GM18517 (cell line): ENCODE measurements around the gene EHBP1L1.

Experiments used
- ATAC-seq: cut with Tn5 transposase; IDR thresholded peaks from one replicate; pipeline ENCODE4 v1.9.1; 2021; ENCODE audit warnings: mild to moderate bottlenecking, moderate library complexity; ENCODE audit not compliant: unreplicated experiment

The EHBP1L1 gene

GRCh38 chr11:65613091-65613928, 37.5 kb downstream of the EHBP1L1 start:
- no peak for ATAC-seq

DNA sequence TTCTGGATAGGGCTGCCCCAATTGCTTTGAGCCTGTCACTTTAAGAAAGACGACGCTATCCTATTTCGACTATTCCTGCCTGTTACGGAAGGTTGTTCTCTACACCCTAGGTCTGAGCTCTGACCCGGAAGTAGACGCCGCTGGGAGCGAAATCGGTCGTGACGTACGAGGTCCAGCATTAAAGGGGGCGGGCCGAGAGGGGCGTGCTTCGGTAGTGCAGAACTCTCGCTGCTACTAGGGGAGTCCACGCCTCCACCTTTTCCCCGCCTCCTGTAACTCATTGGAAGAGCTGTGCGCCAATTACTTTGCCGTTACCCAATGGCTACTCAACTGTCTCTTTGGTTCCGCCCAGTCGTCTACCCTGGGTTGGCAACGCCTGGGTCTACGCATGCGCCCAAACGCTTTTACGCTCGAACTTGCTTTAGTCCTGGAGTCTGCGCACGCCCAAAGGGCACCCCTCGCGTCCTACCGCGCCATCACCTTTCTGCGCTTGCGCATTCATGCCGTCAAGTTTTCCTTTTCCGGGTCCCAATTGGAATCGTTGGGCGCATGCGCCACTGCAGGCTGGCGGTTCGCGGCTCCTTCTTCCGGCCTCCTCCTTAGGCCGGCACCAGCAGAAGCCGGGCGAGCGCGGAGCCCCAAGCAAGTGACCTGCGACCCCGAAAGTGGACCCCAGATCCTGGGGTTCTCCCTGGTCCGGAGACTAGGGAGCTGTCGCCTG, 39.5 kb downstream of the EHBP1L1 start, which contains the start of gene PCNX3:
Gene PCNX3 (plus strand): TSS at position 548 of the 721 bp plus-strand sequence. CDS start 536 bp downstream, outside the sequence.
- ATAC-seq: peak; percentile 89

DNA sequence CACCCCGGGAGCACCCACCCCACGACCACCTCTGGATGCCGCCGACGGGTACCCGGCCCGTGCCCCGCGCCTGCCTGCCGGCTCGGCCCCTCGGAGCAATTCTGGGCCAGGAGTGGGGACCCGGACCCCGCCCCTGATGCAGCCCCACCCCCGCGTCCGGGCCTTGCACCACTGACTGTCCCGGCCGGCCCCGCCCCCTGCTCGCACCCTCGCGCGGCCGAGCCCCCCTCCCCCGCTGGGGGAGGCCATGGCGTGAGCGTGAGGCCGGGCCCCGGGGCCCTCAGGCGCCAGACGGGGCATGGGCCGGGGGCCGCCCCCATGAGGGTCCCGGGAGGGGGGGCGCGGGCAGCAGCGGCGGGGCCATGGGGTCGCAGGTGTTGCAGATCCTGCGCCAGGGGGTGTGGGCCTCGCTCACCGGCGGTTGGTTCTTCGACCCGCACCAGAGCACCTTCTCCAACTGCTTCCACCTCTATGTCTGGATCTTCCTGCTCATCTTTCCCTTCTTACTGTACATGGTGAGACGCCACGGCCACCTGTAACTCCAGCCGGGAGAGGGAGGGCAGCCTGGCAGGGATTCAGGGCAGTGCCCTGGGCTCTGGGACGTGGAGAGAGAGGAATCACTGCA, 40.2 kb downstream of the EHBP1L1 start:
- ATAC-seq: peak; percentile 1

DNA sequence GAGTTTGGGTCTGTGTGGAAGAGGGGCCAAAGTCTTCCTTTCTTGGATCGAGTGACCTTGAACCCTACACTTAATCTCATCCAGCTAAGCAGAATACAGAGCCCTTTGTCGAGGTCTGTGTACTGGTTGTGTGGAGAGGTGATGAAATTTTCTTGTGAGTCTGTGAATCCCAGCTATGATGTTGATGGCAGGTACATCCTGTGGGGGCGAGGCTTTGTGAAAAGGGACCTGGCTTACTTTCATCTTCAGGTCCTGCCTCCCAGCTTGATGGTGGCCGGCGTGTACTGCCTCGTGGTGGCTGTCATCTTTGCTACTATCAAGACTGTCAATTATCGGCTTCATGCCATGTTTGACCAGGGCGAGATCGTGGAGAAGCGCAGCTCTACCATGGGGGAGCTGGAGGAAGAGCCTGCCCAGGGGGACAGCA, 40.7 kb downstream of the EHBP1L1 start:
- ATAC-seq: no peak

GRCh38 chr11:65617136-65617850, 41.4 kb downstream of the EHBP1L1 start:
- ATAC-seq: no peak

GRCh38 chr11:65617990-65618751, 42.3 kb downstream of the EHBP1L1 start:
- ATAC-seq: no peak

DNA sequence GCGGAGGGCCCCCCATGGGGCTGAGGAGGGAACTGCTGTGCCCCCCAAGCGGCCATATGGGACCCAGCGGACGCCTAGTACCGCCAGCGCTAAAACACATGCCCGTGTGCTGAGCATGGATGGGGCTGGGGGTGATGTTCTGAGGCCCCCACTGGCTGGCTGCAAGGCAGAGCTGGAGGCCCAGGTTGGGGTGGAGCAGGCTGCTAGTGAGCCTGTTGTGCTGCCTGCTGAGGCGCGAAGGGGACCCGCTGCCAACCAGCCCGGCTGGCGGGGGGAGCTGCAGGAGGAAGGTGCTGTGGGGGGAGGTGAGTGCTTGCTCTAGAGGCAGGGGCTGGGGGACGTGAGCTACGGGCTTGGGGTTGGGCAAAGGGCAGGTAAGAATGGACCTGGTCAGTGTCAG, 42.9 kb downstream of the EHBP1L1 start:
- no peak for ATAC-seq

- no peak for ATAC-seq
Observed at GRCh38 chr11:65619281-65619928, 43.6 kb downstream of the EHBP1L1 start.

GRCh38 chr11:65620666-65621065, 44.8 kb downstream of the EHBP1L1 start:
- ATAC-seq: no peak

DNA sequence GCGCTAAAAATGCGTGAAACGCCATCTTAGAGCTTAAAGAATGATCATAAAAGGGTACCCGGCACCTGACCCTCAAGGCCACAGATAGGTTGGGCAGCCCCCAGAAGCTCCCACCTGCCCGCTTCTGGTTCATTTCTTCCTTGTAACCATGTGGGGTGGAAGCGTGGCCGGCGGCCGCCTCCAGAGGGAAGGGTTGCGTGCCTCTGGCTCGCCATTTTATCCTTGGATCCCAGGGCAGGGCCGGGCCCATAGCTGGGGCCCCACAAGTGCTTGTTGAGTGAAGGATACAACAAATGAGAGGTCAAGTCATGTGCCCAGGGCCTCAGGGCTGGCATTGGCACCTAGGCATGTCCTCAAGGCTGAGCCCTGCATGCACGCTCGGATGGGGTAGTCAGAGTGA, 45.6 kb downstream of the EHBP1L1 start:
- no peak for ATAC-seq

DNA sequence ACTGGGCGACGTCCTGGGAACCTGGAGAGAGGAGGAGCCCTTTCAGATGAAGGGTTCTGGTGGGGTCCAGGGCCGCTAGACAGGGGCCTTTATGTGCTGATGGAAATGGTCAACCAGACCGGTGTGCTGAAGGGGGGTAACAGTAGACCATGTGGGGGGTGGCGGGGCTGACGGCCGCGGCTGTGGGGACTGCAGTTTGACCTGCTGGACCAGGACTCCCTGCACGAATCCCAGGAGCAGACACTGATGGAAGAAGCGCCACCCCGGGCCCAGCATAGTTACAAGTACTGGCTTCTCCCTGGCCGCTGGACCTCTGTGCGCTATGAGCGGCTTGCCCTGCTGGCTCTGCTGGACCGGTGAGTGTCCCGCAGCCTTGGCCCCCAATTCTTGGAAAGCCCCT, 46.2 kb downstream of the EHBP1L1 start:
- ATAC-seq: no peak

GRCh38 chr11:65623177-65623576, 47.3 kb downstream of the EHBP1L1 start:
- ATAC-seq: no peak

DNA sequence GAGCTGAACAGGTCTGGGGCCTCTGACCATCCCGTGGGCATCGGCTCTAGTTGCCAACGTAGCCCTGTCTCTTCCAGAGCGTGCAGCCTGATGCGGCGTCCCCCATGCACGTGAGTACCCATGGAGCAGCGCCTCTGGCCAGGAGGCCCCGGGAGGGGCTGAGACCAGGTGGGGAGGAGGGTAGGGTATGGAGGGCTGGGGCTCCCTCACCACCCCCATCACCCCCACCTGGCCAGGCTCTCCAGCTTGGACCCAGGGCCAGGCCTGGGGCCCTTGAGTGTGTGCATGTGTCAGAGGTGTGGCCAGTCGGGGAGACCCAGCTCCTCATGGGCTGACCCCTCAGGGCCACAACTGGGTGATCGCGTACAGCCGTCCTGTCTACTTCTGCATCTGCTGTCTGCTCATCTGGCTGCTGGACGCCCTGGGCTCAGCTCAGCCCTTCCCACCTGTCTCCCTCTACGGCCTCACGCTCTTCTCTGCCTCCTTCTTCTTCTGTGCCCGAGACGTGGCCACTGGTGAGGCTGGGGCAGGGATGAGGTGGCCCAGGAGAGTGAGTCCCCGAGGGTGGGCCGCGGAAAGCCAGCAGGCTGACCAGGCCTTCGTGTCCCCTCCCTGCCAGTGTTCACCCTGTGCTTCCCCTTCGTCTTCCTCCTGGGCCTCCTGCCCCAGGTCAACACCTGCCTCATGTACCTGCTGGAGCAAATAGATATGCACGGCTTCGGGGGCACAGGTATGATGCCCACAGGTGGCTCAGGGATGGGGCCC, 48.2 kb downstream of the EHBP1L1 start:
- no peak for ATAC-seq

DNA sequence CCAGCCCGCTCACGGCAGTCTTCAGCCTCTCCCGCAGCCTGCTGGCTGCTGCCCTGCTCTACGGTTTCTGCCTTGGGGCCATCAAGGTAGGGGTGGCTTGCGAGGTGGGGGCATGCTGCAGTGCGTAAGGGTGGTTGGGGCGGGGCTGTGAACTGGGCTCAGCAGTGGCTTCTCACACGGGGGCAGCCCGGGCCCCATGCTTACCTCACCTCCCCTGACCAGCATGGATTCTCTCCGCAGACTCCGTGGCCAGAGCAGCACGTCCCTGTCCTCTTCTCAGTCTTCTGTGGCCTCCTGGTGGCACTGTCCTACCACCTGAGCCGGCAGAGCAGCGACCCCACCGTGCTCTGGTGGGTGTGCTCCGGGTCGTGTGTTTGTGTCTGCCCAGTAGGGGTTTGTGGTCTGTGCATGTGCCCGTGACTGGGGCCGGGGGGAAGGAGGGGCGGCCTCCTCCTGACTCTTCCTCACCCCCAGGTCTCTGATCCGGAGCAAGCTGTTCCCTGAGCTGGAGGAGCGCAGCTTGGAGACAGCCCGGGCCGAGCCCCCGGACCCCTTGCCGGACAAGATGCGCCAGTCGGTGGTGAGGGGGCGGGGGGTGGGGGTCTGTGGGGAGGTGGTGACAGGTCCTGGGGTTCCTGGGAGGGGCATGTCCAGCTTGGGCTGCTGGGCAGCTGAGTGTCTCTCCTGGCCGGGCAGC, 49.2 kb downstream of the EHBP1L1 start:
- no peak for ATAC-seq

- ATAC-seq: no peak
Observed at GRCh38 chr11:65625628-65626342, 49.9 kb downstream of the EHBP1L1 start.

DNA sequence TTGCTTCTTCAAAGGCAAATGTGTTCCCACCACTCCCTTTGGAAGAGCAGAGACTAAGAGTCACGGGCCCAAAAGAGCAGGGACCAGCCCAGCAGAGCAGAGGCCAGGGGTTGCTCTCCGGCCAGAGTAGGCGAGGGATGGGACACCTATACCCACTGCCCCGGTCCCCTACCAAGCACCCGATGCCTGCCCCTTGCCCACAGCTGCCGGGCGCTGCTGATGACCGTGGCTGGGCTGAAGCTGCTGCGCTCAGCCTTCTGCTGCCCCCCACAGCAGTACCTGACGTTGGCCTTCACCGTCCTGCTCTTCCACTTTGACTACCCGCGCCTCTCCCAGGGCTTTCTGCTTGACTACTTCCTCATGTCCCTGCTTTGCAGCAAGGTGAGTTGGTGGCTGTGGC, 51.3 kb downstream of the EHBP1L1 start:
- no peak for ATAC-seq

GRCh38 chr11:65629579-65629978, 53.7 kb downstream of the EHBP1L1 start:
- ATAC-seq: no peak

- no peak for ATAC-seq
Observed at GRCh38 chr11:65630215-65630614, 54.4 kb downstream of the EHBP1L1 start.
